Gastrocnemius medialis (tissue), 4 donors: ENCODE measurements around the gene TEX9. TPM values are rescaled to one million over a fixed set of nuclear protein-coding genes. Genes with fewer than 3 reads are reported as not detected.

Source experiments
- ATAC-seq, 2 donors: fragments of 150-250 bp; one replicate each; pipeline ENCODE4 v1.9.1; 2016
- DNase-seq, 2 donors: peaks; one replicate each; pipeline ENCODE4 v3.0.0-alpha.2; 2019
- H3K27ac ChIP-seq, 4 donors: fragments of 200-600 bp; sonication (generic); 1 replicate in 1 of 4; 2 replicates in 3 of 4; pipeline ENCODE4 v1.5.1; 2016 to 2018; ENCODE audit warnings: mild to moderate bottlenecking in 2 of 4, moderate library complexity in 1 of 4
- H3K27me3 ChIP-seq, 3 donors: fragments of 200-600 bp; sonication (generic) in 2 of 3; 1 replicate in 1 of 3; 2 replicates in 2 of 3; pipeline versions ENCODE4 v1.5.1 to v1.6.0; 2016 to 2019; ENCODE audit warnings: mild to moderate bottlenecking in 1 of 3, moderate library complexity in 1 of 3
- H3K36me3 ChIP-seq, 2 donors: fragments of 200-600 bp; sonication (generic) in 1 of 2; one replicate each; pipeline ENCODE4 v1.5.1; 2017 to 2018
- H3K4me1 ChIP-seq, 2 donors: fragments of 200-600 bp; sonication (generic) in 1 of 2; one replicate each; pipeline ENCODE4 v1.5.1; 2016 to 2017; ENCODE audit warnings: mild to moderate bottlenecking in 2 of 2
- H3K4me3 ChIP-seq, 4 donors: fragments of 200-600 bp; sonication (generic) in 3 of 4; 1 replicate in 1 of 4; 2 replicates in 3 of 4; pipeline ENCODE4 v1.5.1; 2016 to 2019; ENCODE audit warnings: mild to moderate bottlenecking in 2 of 4
- H3K9me3 ChIP-seq, 3 donors: fragments of 200-600 bp; sonication (generic) in 2 of 3; 1 replicate in 1 of 3; 2 replicates in 2 of 3; pipeline ENCODE4 v1.5.1; 2016 to 2019
- POLR2A ChIP-seq, 2 donors: fragments of 450-650 bp; IDR thresholded peaks; one replicate each; pipeline ENCODE4 v1.6.1; 2017; ENCODE audit warnings: antibody characterized with exemption in 2 of 2, mild to moderate bottlenecking in 2 of 2, moderate library complexity in 2 of 2
- in situ Hi-C, 4 donors: fragments of 200-750 bp; cut with MboI; loops; one replicate each; pipeline versions ENCODE4 v1.15.0 to v1.8.0; 2017; ENCODE audit warnings: low sequenced_read_pairs in 4 of 4
- intact Hi-C: fragments of 100-400 bp; cut with DNase I; formaldehyde crosslinking; loops from one replicate; pipeline ENCODE4 v1.15.1; 2023; ENCODE audit warnings: low total_unique reads
- total RNA-seq, 4 donors: library from RNA; depleted of rRNA; stranded (reverse); fragments of >200 nt; gene quantifications; one replicate each; pipeline versions ENCODE4 v1.1.0 to v1.2.3, GENCODE V29; 2016
- TF ChIP-seq, protein P1 (sequence below), 5 experiments: fragments of 450-650 bp in 3 of 5; fragments of 200-600 bp in 2 of 5; sonication (generic) in 2 of 5; IDR thresholded peaks in 4 of 5; conservative IDR thresholded peaks in 1 of 5; 1 replicate in 4 of 5; 2 replicates in 1 of 5; pipeline ENCODE4 v1.5.1; 2016 to 2019; ENCODE audit warnings: antibody characterized with exemption in 5 of 5, mild to moderate bottlenecking in 3 of 5, moderate library complexity in 3 of 5

TEX9 gene
- total RNA-seq, 4 donors from 2014 or later: 0.44 TPM; not detected in 3

DNA sequence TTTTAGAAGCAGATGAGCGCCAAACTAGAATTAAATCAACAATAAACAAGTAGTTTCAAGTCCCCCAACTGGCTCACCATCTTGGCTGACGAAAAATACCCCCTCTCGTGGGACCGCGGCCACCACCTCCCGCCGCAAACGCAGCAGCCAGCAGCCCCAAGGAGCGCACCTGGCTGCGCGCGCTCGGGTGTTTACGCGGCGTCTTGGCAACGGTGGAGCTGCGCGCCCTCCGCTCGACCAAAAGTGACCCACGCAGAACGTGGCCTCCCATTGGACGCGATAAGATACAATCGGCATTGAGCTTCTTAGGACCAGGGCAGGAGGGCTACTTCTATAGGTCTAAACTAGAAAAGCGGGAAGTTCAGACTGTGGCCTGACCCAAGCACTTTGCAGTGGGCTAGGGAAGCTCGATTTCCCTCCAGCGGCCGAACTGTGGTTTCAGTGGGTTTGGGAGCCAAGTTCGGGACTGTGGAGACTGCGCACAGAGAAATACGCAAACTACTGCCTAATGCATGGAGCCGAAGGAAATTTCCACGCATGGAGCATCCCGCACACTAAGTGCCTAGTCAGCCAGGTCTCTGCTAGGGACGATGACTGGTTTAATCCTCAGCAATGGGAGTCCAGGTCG, 99.8 kb downstream of the TEX9 start, which contains the start of gene MNS1:
Gene MNS1 (minus strand): TSS at position 245 of the 628 bp plus-strand sequence. CDS start 165 bp downstream, at position 80.
- in situ Hi-C loops: no loop called here
- H3K27ac ChIP-seq: peak within 1 kb of the TSS in 1 of 4 donors; percentile 18
- H3K9me3 ChIP-seq: no peaks in the 10 kb centered on the region
- TF ChIP-seq, protein P1, sequence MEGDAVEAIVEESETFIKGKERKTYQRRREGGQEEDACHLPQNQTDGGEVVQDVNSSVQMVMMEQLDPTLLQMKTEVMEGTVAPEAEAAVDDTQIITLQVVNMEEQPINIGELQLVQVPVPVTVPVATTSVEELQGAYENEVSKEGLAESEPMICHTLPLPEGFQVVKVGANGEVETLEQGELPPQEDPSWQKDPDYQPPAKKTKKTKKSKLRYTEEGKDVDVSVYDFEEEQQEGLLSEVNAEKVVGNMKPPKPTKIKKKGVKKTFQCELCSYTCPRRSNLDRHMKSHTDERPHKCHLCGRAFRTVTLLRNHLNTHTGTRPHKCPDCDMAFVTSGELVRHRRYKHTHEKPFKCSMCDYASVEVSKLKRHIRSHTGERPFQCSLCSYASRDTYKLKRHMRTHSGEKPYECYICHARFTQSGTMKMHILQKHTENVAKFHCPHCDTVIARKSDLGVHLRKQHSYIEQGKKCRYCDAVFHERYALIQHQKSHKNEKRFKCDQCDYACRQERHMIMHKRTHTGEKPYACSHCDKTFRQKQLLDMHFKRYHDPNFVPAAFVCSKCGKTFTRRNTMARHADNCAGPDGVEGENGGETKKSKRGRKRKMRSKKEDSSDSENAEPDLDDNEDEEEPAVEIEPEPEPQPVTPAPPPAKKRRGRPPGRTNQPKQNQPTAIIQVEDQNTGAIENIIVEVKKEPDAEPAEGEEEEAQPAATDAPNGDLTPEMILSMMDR (IDR thresholded peaks at IDR 0.05 in 4 of 5, conservative IDR thresholded peaks at IDR 0.05 in 1 of 5): no peak
- no peak for TF ChIP-seq POLR2A (IDR thresholded peaks at IDR 0.05)
- no peaks in the 10 kb centered on the region for H3K27me3 ChIP-seq
- peak; percentile 82 to 92 for DNase-seq
- ATAC-seq: peak; percentile 100
- no peaks in the 10 kb centered on the region for H3K36me3 ChIP-seq
- peak within 1 kb of the TSS; percentile 60 to 81 (median 64) for H3K4me3 ChIP-seq
- intact Hi-C loops: no loop called here
- peaks cover 0 to 12% of the 10 kb centered on the region in 2 donors for H3K4me1 ChIP-seq

DNA sequence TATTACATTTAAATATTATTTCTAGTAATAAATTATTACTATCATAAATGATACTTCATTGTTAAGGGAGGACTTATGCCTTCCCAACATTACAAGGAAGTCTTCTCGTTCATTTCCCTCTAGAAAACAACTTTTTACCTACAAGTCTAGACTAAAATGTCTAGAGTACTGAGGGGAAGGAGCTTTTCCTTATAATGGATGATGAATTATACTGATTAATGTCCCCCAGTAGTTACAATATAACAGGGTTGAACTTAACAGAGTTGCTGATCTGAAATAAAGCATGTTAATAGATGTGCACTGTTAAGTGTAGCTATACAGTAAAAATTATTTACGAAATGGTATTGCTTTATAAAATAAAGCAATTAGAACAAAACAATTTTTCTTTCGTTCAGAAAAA, 102.4 kb downstream of the TEX9 start:
- TF ChIP-seq, protein P1 (IDR thresholded peaks at IDR 0.05 in 4 of 5, conservative IDR thresholded peaks at IDR 0.05 in 1 of 5): no peak
- TF ChIP-seq POLR2A (IDR thresholded peaks at IDR 0.05): no peak
- in situ Hi-C loops (no loop called here), intact Hi-C loops (no loop called here)
- Histone ChIP-seq H3K27ac (no peak overlapping the region), H3K9me3 (no peaks in the 10 kb centered on the region), H3K27me3 (no peaks in the 10 kb centered on the region), H3K4me1 (peaks cover 0 to 12% of the 10 kb centered on the region in 2 donors), H3K4me3 (no peak overlapping the region), H3K36me3 (no peaks in the 10 kb centered on the region)
- no peak for DNase-seq
- ATAC-seq: no peak

DNA sequence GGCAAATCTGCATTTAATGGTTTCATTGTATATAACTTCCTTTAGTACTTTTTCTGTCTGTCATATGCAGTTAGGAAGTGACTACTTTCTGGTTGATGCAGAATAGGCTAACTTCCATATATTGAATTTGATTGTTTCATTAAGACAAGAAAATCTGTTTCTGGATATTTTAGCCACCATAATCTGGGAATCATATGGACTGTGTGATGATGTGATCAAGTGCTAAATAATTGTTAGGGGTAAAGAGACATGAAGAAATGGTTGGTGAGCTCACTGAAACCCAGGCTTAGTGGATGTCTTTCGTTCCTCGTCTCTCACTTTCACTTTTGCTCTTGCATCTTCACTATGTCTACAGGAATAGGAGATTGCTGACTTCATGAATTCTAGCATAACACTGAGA, 103.2 kb downstream of the TEX9 start:
- no peak for TF ChIP-seq POLR2A (IDR thresholded peaks at IDR 0.05)
- TF ChIP-seq, protein P1 (IDR thresholded peaks at IDR 0.05 in 4 of 5, conservative IDR thresholded peaks at IDR 0.05 in 1 of 5): no peak
- H3K27me3 ChIP-seq: no peaks in the 10 kb centered on the region
- H3K36me3 ChIP-seq: no peaks in the 10 kb centered on the region
- no peaks in the 10 kb centered on the region for H3K9me3 ChIP-seq
- in situ Hi-C loops: no loop called here
- no peak overlapping the region for H3K4me3 ChIP-seq
- intact Hi-C loops: no loop called here
- H3K27ac ChIP-seq: no peak overlapping the region
- peaks cover 0 to 12% of the 10 kb centered on the region in 2 donors for H3K4me1 ChIP-seq
- ATAC-seq: no peak
- no peak for DNase-seq

DNA sequence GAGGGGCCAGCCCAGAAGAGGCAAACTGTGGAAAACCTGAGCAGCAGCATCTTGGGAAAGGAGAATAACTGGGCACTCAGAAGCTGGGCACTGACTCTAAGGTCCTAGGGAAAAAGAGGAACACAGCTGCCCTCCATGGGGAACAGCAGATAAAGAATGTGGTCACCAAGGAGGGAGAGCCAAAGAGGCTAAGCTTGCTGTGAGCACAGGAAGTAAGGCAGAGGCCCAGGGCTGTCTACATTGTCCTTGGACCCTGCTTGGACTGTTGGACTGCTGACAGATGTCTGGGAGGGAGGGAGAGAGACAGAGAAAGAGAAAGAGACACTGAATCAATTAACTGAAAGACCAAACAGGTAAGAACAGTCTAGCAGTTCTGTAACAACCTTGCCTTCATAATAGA, 104.3 kb downstream of the TEX9 start:
- Histone ChIP-seq H3K4me3 (no peak overlapping the region), H3K4me1 (peaks cover 0 to 7% of the 10 kb centered on the region in 2 donors), H3K9me3 (no peaks in the 10 kb centered on the region), H3K27ac (no peak overlapping the region), H3K27me3 (no peaks in the 10 kb centered on the region), H3K36me3 (no peaks in the 10 kb centered on the region)
- DNase-seq (no peak), ATAC-seq (no peak)
- intact Hi-C loops: no loop called here
- in situ Hi-C loops: no loop called here
- TF ChIP-seq, protein P1 (IDR thresholded peaks at IDR 0.05 in 4 of 5, conservative IDR thresholded peaks at IDR 0.05 in 1 of 5): no peak
- no peak for TF ChIP-seq POLR2A (IDR thresholded peaks at IDR 0.05)
